GM19043 (cell line): ENCODE results near the gene C17orf107.
"Not testable (repeated sequence)": the region's sequence is repeated elsewhere in the genome, so short reads cannot be mapped to it uniquely, and the experiment has no call there.

Experiments used
- ATAC-seq: cut with Tn5 transposase; IDR thresholded peaks from one replicate; pipeline ENCODE4 v1.9.1; 2021; ENCODE audit warnings: low read depth; ENCODE audit not compliant: unreplicated experiment

C17orf107 gene

GRCh38 chr17:4898351-4898750 lies 985 bp upstream of the C17orf107 start:
- ATAC-seq = no peak

- ATAC-seq = no peak
Observed at GRCh38 chr17:4898927-4899326, 409 bp upstream of the C17orf107 start.

- no peak for ATAC-seq
Observed at GRCh38 chr17:4900231-4901107, 1.1 kb downstream of the C17orf107 start.

GRCh38 chr17:4901108-4901647 lies 1.8 kb downstream of the C17orf107 start:
- no peak for ATAC-seq

GRCh38 chr17:4901648-4902344 lies 2.5 kb downstream of the C17orf107 start:
- ATAC-seq = no peak

GRCh38 chr17:4902540-4902939 lies 3.2 kb downstream of the C17orf107 start:
- ATAC-seq = no peak

GRCh38 chr17:4903051-4903818 lies 3.9 kb downstream of the C17orf107 start, which contains the start of gene CHRNE:
TSS of gene CHRNE (minus strand) at chr17:4903098. CDS start at chr17:4903063, 35 bp downstream.
- no peak for ATAC-seq

GRCh38 chr17:4906642-4907041 lies 7.3 kb downstream of the C17orf107 start:
- ATAC-seq = not testable (repeated sequence)

- no peak for ATAC-seq
Observed at GRCh38 chr17:4908301-4908700, 9.0 kb downstream of the C17orf107 start.

GRCh38 chr17:4908711-4909496 lies 9.6 kb downstream of the C17orf107 start:
- ATAC-seq = peak; percentile 55

- ATAC-seq = no peak
Observed at GRCh38 chr17:4913994-4914393, 14.7 kb downstream of the C17orf107 start.

GRCh38 chr17:4914551-4914950 lies 15.2 kb downstream of the C17orf107 start:
- ATAC-seq = not testable (repeated sequence)

- ATAC-seq = no peak
Observed at GRCh38 chr17:4919511-4920047, 20.2 kb downstream of the C17orf107 start.

GRCh38 chr17:4920351-4921048 lies 21.2 kb downstream of the C17orf107 start:
- ATAC-seq = no peak

- no peak for ATAC-seq
Observed at GRCh38 chr17:4921320-4921719, 22.0 kb downstream of the C17orf107 start.

GRCh38 chr17:4926577-4927335 lies 27.4 kb downstream of the C17orf107 start:
- ATAC-seq = not testable (repeated sequence)

GRCh38 chr17:4928881-4929280 lies 29.5 kb downstream of the C17orf107 start:
- no peak for ATAC-seq

GRCh38 chr17:4931963-4932362 lies 32.6 kb downstream of the C17orf107 start, which contains the start of gene GP1BA:
TSS of gene GP1BA (plus strand) at chr17:4932277. CDS start at chr17:4932605, 328 bp downstream.
- no peak for ATAC-seq
